HEK293T (cell line): ENCODE data around the gene NPEPL1.

Experiments used
- ARNT ChIP-seq: fragments of 450-650 bp; IDR thresholded peaks from 2 replicates; pipeline ENCODE4 v1.6.1; 2017; ENCODE audit warnings: mild to moderate bottlenecking
- BHLHE40 ChIP-seq: fragments of 450-650 bp; IDR thresholded peaks from 2 replicates; pipeline ENCODE4 v1.6.1; 2016; ENCODE audit warnings: mild to moderate bottlenecking, moderate library complexity, borderline replicate concordance
- CTBP1 ChIP-seq: fragments of 450-650 bp; IDR thresholded peaks from 2 replicates; pipeline ENCODE4 v1.6.1; 2016; ENCODE audit warnings: borderline replicate concordance
- FOXA1 ChIP-seq: fragments of 450-650 bp; IDR thresholded peaks from 2 replicates; pipeline ENCODE4 v1.6.1; 2016; ENCODE audit warnings: mild to moderate bottlenecking
- FOXK2 ChIP-seq: fragments of 450-650 bp; IDR thresholded peaks from 2 replicates; pipeline ENCODE4 v1.6.1; 2016; ENCODE audit warnings: mild to moderate bottlenecking
- FOXM1 ChIP-seq: fragments of 450-650 bp; IDR thresholded peaks from 2 replicates; pipeline ENCODE4 v1.6.1; 2017; ENCODE audit warnings: mild to moderate bottlenecking, borderline replicate concordance
- LEF1 ChIP-seq: fragments of 450-650 bp; IDR thresholded peaks from 2 replicates; pipeline ENCODE4 v1.6.1; 2017; ENCODE audit warnings: mild to moderate bottlenecking, borderline replicate concordance
- SP1 ChIP-seq: fragments of 450-650 bp; IDR thresholded peaks from 2 replicates; pipeline ENCODE4 v1.6.1; 2017
- SUZ12 ChIP-seq: fragments of 450-650 bp; IDR thresholded peaks from 2 replicates; pipeline ENCODE4 v1.6.1; 2016; ENCODE audit warnings: mild to moderate bottlenecking

- TF ChIP-seq CTBP1: no peak
- TF ChIP-seq SP1: no peak
- no peak for TF ChIP-seq BHLHE40
- no peak for TF ChIP-seq LEF1
- no peak for TF ChIP-seq FOXA1
- TF ChIP-seq SUZ12: no peak
- TF ChIP-seq FOXM1: no peak
- no peak for TF ChIP-seq ARNT
- no peak for TF ChIP-seq FOXK2
Measured at GRCh38 chr20:58673119-58673518, 19.5 kb upstream of the NPEPL1 start.
